HEK293T (cell line): ENCODE results near the gene TWNK.

ENCODE experiments used
- BHLHE40 ChIP-seq: fragments of 450-650 bp; IDR thresholded peaks from 2 replicates; pipeline ENCODE4 v1.6.1; 2016; ENCODE audit warnings: mild to moderate bottlenecking, moderate library complexity, borderline replicate concordance
- CTBP1 ChIP-seq: fragments of 450-650 bp; IDR thresholded peaks from 2 replicates; pipeline ENCODE4 v1.6.1; 2016; ENCODE audit warnings: borderline replicate concordance
- ELF4 ChIP-seq: fragments of 450-650 bp; IDR thresholded peaks from 2 replicates; pipeline ENCODE4 v1.6.1; 2017; ENCODE audit warnings: antibody characterized with exemption
- FOXA1 ChIP-seq: fragments of 450-650 bp; IDR thresholded peaks from 2 replicates; pipeline ENCODE4 v1.6.1; 2016; ENCODE audit warnings: mild to moderate bottlenecking
- FOXK2 ChIP-seq: fragments of 450-650 bp; IDR thresholded peaks from 2 replicates; pipeline ENCODE4 v1.6.1; 2016; ENCODE audit warnings: mild to moderate bottlenecking
- FOXM1 ChIP-seq: fragments of 450-650 bp; IDR thresholded peaks from 2 replicates; pipeline ENCODE4 v1.6.1; 2017; ENCODE audit warnings: mild to moderate bottlenecking, borderline replicate concordance
- HDGF ChIP-seq: fragments of 450-650 bp; IDR thresholded peaks from 2 replicates; pipeline ENCODE4 v1.6.1; 2017; ENCODE audit warnings: antibody characterized with exemption, borderline replicate concordance
- LEF1 ChIP-seq: fragments of 450-650 bp; IDR thresholded peaks from 2 replicates; pipeline ENCODE4 v1.6.1; 2017; ENCODE audit warnings: mild to moderate bottlenecking, borderline replicate concordance
- NFRKB ChIP-seq: fragments of 450-650 bp; IDR thresholded peaks from 2 replicates; pipeline ENCODE4 v1.6.1; 2016; ENCODE audit warnings: mild to moderate bottlenecking, moderate library complexity
- SP1 ChIP-seq: fragments of 450-650 bp; IDR thresholded peaks from 2 replicates; pipeline ENCODE4 v1.6.1; 2017
- SUZ12 ChIP-seq: fragments of 450-650 bp; IDR thresholded peaks from 2 replicates; pipeline ENCODE4 v1.6.1; 2016; ENCODE audit warnings: mild to moderate bottlenecking
- ZNF384 ChIP-seq: fragments of 450-650 bp; IDR thresholded peaks from 2 replicates; pipeline ENCODE4 v1.6.1; 2016
- TF ChIP-seq, protein P1 (sequence below): fragments of 450-650 bp; IDR thresholded peaks from 2 replicates; pipeline ENCODE4 v1.6.1; 2016

DNA sequence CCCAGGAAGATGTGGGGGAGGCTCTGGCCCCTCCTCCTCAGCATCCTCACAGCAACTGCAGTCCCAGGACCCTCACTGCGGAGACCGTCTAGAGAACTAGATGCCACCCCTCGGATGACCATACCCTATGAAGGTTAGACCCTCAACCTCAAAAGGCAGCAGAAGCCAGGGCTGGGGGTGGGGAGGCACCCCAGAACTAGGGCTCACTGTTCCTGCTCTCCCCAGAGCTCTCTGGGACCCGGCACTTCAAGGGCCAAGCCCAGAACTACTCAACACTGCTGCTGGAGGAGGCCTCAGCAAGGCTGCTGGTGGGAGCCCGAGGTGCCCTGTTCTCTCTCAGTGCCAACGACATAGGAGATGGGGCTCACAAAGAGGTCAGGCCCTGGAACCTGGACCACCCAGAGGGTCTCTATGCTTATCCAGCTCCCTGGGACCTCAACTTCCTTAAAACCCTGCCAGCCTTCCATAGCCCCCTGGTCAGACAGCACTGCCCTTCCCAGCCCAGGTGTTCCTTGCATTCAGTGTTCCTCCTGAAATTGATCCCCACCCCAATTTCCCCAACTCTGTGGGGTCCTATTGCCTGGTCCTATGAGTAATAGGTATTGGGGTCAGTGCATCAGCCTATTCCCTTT, 14.3 kb upstream of the TWNK start:
- TF ChIP-seq CTBP1, result no peak
- no peak for TF ChIP-seq NFRKB
- TF ChIP-seq SP1, result no peak
- TF ChIP-seq FOXM1, result no peak
- no peak for TF ChIP-seq ELF4
- TF ChIP-seq, protein P1, sequence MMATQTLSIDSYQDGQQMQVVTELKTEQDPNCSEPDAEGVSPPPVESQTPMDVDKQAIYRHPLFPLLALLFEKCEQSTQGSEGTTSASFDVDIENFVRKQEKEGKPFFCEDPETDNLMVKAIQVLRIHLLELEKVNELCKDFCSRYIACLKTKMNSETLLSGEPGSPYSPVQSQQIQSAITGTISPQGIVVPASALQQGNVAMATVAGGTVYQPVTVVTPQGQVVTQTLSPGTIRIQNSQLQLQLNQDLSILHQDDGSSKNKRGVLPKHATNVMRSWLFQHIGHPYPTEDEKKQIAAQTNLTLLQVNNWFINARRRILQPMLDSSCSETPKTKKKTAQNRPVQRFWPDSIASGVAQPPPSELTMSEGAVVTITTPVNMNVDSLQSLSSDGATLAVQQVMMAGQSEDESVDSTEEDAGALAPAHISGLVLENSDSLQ, result no peak
- no peak for TF ChIP-seq BHLHE40
- no peak for TF ChIP-seq SUZ12
- TF ChIP-seq FOXK2, result no peak
- no peak for TF ChIP-seq ZNF384
- no peak for TF ChIP-seq HDGF
- TF ChIP-seq FOXA1, result no peak
- no peak for TF ChIP-seq LEF1
